Heart left ventricle (tissue), 16 donors: ENCODE results near the gene MYO5C. TPM values are rescaled to one million over a fixed set of nuclear protein-coding genes. Genes with fewer than 3 reads are reported as not detected.

Experiments used
- ATAC-seq, 4 donors: fragments of 200-7000 bp; cut with Tn5 transposase; one replicate each; pipeline ENCODE4 v1.9.1; 2020 to 2022; ENCODE audit warnings: moderate library complexity in 4 of 4, mild to moderate bottlenecking in 3 of 4, moderate number of reproducible peaks in 1 of 4
- DNase-seq, 5 donors: peaks; one replicate each; pipeline ENCODE4 v3.0.0-alpha.2; 2020
- H3K27ac ChIP-seq, 12 donors: fragments of 200-600 bp; sonication (generic) in 4 of 12; one replicate each; pipeline versions ENCODE4 v1.5.0 to v1.8.0; 2016 to 2022; ENCODE audit warnings: mild to moderate bottlenecking in 2 of 12
- H3K27me3 ChIP-seq, 9 donors: fragments of 200-600 bp; sonication (generic) in 2 of 9; one replicate each; pipeline versions ENCODE4 v1.5.1 to v1.8.0; 2016 to 2022; ENCODE audit warnings: mild to moderate bottlenecking in 3 of 9
- H3K36me3 ChIP-seq, 9 donors: fragments of 200-600 bp; sonication (generic) in 2 of 9; one replicate each; pipeline versions ENCODE4 v1.5.0 to v1.8.0; 2018 to 2022; ENCODE audit warnings: mild to moderate bottlenecking in 2 of 9
- H3K4me1 ChIP-seq, 12 donors: fragments of 200-600 bp; sonication (generic) in 4 of 12; one replicate each; pipeline versions ENCODE4 v1.5.0 to v1.8.0; 2016 to 2022; ENCODE audit warnings: mild to moderate bottlenecking in 3 of 12
- H3K4me3 ChIP-seq, 12 donors: fragments of 200-600 bp; sonication (generic) in 4 of 12; one replicate each; pipeline versions ENCODE4 v1.5.0 to v1.8.0; 2017 to 2022; ENCODE audit warnings: mild to moderate bottlenecking in 9 of 12, moderate library complexity in 4 of 12
- H3K9me3 ChIP-seq, 12 donors: fragments of 200-600 bp; sonication (generic) in 4 of 12; one replicate each; pipeline versions ENCODE4 v1.5.0 to v1.8.0; 2016 to 2022; ENCODE audit warnings: mild to moderate bottlenecking in 1 of 12
- CTCF ChIP-seq, 12 donors: fragments of 200-600 bp; sonication (generic) in 4 of 12; IDR thresholded peaks; one replicate each; pipeline versions ENCODE4 v1.5.0 to v1.8.0; 2018 to 2022; ENCODE audit warnings: antibody characterized with exemption in 12 of 12, mild to moderate bottlenecking in 5 of 12
- POLR2A ChIP-seq, 2 donors: fragments of 450-650 bp; IDR thresholded peaks; one replicate each; pipeline ENCODE4 v1.6.1; 2017; ENCODE audit warnings: antibody characterized with exemption in 2 of 2, mild to moderate bottlenecking in 2 of 2, moderate library complexity in 2 of 2
- WGBS, 4 donors: extraction: QIAGEN DNeasy Blood & Tissue Kit in 2 of 4; methylation state at CpG; one replicate each; pipeline versions ENCODE4 v1.1.5 to v1.1.7; 2013 to 2018; 5-methylcytosine and 5-hydroxymethylcytosine counted together
- intact Hi-C, 10 donors: fragments of 100-400 bp; cut with DNase I; formaldehyde crosslinking; loops; one replicate each; pipeline versions ENCODE4 v1.11.1 to v1.14.2; 2022
- polyA plus RNA-seq, 2 donors: library from polyadenylated mRNA; stranded (reverse); fragments of 200-250 nt; gene quantifications; one replicate each; pipeline ENCODE4 v1.2.3, GENCODE V29; 2013
- total RNA-seq, 9 donors: library from RNA; depleted of rRNA in 2 of 9; stranded (reverse); fragments of >200 nt in 2 of 9; fragmentation: NEBNext Ultra II Directional in 3 of 9; extraction: Animal tissue kit (Norgen Biotek cat#: 25700) in 3 of 9; gene quantifications; one replicate each; pipeline versions ENCODE4 v1.1.0 to v1.2.4, GENCODE V29; 2016 to 2023
- donor health status: ischemic (EF 13 %, LVEDD 7.1; RV severe dilation, severe dysfunction).
- donor health status: healthy with polysubstance abuse.
- donor health status: DM: no; HTN: yes; CAD: no.
- donor health status: DM: no; HTN: no; CAD: no.
- donor health status: ischemic (EF 25% LVEDD 6.9; RV normal size, moderate dysfunction).
- donor health status: ischemic (EF 25% LVEDD 5.7; RV mildly dilated, moderate dysfunction).
- donor health status: healthy.
- donor health status: DM: yes; HTN: yes; CAD: no.
- donor health status: ischemic (EF 35%, LVEDD 5.7; RV mildly dilated, moderate dysfunction).
- donor health status: nonischemic (EF 11% LVEDD 7.7; RV severe dilation, severe dysfunction).
- donor health status: DM: yes; HTN: yes; CAD: no.
- donor health status: PGD.
- donor health status: ischemic (EF 29% LVEDD 5.4; RV normal size, mild dysfunction).
- donor health status: nonischemic (EF 23%, LVEDD 6.1; RV moderate dilation, normal function).

Gene MYO5C
- total and polyA plus RNA-seq, 11 donors, result 0.89 to 7.2 (median 2.3) TPM

- TF ChIP-seq CTCF (IDR thresholded peaks at IDR 0.05), result no peak
- TF ChIP-seq POLR2A (IDR thresholded peaks at IDR 0.05), result no peak
- WGBS, 4 donors, result 90 to 94% (median 93%) methylated on average over 5 of the region's 5 CpGs
- no peaks in the 10 kb centered on the region for H3K27me3 ChIP-seq
- no peaks in the 10 kb centered on the region for H3K9me3 ChIP-seq
- intact Hi-C loops, result no loop called here
- ATAC-seq (no peak), DNase-seq (no peak)
- H3K27ac ChIP-seq, result peak overlapping the region in 1 of 12 donors; percentile 61
- peaks cover 0 to 6% (median 0%) of the 10 kb centered on the region in 12 donors for H3K4me1 ChIP-seq
- H3K4me3 ChIP-seq, result peak overlapping the region in 1 of 12 donors; percentile 34
- H3K36me3 ChIP-seq, result peaks cover 0 to 18% (median 0%) of the 10 kb centered on the region in 9 donors
Observed at GRCh38 chr15:52221730-52222129, 73.9 kb downstream of the MYO5C start.

DNA sequence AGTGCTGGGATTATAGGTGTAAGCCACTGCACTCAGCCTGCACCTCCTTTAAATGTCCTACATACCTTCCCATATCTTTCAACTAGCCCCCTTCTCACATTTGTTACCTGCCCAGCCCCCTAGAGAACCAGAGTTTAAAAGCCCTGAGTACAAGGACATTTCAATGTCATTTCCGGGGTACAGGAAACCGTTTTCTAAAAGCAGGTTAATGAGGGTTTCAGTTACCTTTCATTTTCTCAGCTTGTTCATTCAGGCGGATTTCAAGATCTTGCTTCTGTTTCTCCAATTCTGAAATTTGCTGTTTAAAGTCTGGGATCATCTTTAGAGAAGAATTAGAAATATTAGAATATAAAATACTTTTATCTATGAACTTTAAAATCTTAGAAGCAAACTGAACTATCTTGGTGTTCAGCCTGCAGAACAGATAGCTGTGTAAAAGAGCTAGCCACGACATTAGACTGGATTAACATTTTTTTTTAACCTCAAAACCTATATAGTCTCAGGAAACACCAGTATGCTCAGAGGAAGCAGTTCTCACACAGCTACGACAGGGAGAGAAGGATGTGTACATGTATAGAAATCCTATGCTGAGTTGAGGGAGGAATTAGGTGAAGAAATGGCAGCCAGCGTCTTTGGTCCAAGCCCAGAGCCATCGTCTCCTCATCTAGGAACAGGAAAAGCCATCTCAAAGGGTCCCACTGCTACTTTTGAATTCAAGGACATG is 74.5 kb downstream of the MYO5C start:
- H3K4me3 ChIP-seq, result peak overlapping the region in 1 of 12 donors; percentile 34
- no peak for TF ChIP-seq POLR2A (IDR thresholded peaks at IDR 0.05)
- no peak for TF ChIP-seq CTCF (IDR thresholded peaks at IDR 0.05)
- ATAC-seq (no peak), DNase-seq (no peak)
- peaks cover 0 to 6% (median 0%) of the 10 kb centered on the region in 12 donors for H3K4me1 ChIP-seq
- 73 to 81% (median 79%) methylated on average over 7 of the region's 7 CpGs for WGBS, 4 donors
- peaks cover 0 to 18% (median 0%) of the 10 kb centered on the region in 9 donors for H3K36me3 ChIP-seq
- H3K27ac ChIP-seq, result peak overlapping the region in 1 of 12 donors; percentile 61
- no peaks in the 10 kb centered on the region for H3K9me3 ChIP-seq
- intact Hi-C loops, result no loop called here
- H3K27me3 ChIP-seq, result no peaks in the 10 kb centered on the region

- DNase-seq (no peak), ATAC-seq (peak in 1 of 4 donors; percentile 26)
- H3K36me3 ChIP-seq, result peaks cover 0 to 16% (median 0%) of the 10 kb centered on the region in 9 donors
- H3K4me3 ChIP-seq, result no peak overlapping the region
- TF ChIP-seq POLR2A (IDR thresholded peaks at IDR 0.05), result no peak
- TF ChIP-seq CTCF (IDR thresholded peaks at IDR 0.05), result no peak
- H3K27me3 ChIP-seq, result no peaks in the 10 kb centered on the region
- intact Hi-C loops, result no loop called here
- WGBS, 4 donors, result 90 to 94% (median 93%) methylated on average over 6 of the region's 6 CpGs
- H3K4me1 ChIP-seq, result peaks cover 0 to 6% (median 0%) of the 10 kb centered on the region in 12 donors
- H3K27ac ChIP-seq, result no peak overlapping the region
- no peaks in the 10 kb centered on the region for H3K9me3 ChIP-seq
Observed at GRCh38 chr15:52220251-52220650, 75.4 kb downstream of the MYO5C start.

DNA sequence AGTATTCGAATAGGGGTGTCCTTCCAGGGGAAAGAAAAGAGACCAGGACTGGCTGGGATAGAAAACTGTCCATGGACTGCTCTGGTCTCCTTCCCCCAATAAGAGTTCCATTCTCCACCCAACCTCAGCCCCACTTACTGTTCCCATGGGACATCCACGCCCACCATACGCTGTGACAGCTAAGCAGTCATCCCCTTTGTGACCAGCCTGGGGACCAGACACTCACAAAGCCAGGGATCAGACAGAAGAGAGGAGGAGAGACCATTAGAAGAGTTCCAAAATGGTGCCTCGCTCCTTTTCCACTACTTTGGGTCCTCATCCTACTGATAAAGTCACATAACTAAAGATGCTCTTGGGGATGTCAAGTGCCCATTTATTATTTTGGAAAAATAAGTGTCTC is 76.8 kb downstream of the MYO5C start:
- Histone ChIP-seq H3K4me1 (peaks cover 0 to 6% (median 0%) of the 10 kb centered on the region in 12 donors), H3K36me3 (peaks cover 0 to 13% (median 0%) of the 10 kb centered on the region in 9 donors), H3K9me3 (no peaks in the 10 kb centered on the region), H3K4me3 (no peak overlapping the region), H3K27ac (no peak overlapping the region), H3K27me3 (no peaks in the 10 kb centered on the region)
- ATAC-seq (no peak), DNase-seq (no peak)
- TF ChIP-seq POLR2A (IDR thresholded peaks at IDR 0.05) (no peak), CTCF (IDR thresholded peaks at IDR 0.05) (no peak)
- 94 to 97% (median 95%) methylated on average over 4 of the region's 4 CpGs for WGBS, 4 donors
- intact Hi-C loops, result no loop called here
